Endothelial cell of umbilical vein (primary cell): Measurements from ENCODE around the gene PIP4P1. TPM values are rescaled to one million over a fixed set of nuclear protein-coding genes. Genes with fewer than 3 reads are reported as not detected.

Source experiments
- BruUV-seq: library from RNA; stranded (reverse); fragments of 400-500 nt; replicated peaks from 2 replicates; lab custom pipeline; 2021; lab: Mats Ljungman, UMichigan
- CTCF ChIA-PET: fragments of 300-600, 350-600 bp; sonication (Branson Sonifier 250); formaldehyde crosslinking; loops from one replicate; lab custom pipeline; 2021; ENCODE audit warnings: antibody characterized with exemption, inconsistent platforms; lab: Charles Lee
- POLR2A ChIA-PET: fragments of 300-600, 350-600 bp; sonication (Branson Sonifier 250); formaldehyde crosslinking; loops from one replicate; lab custom pipeline; 2021; ENCODE audit warnings: antibody characterized with exemption, inconsistent platforms; lab: Charles Lee
- DNase-seq: peaks from one replicate; pipeline ENCODE4 v3.0.0-alpha.2; 2011; ENCODE audit warnings: low read depth, low spot score
- FAIRE-seq: peaks from 2 replicates; lab custom pipeline; 2011; peaks lifted over from hg19 to GRCh38; lab: Jason Lieb, UNC
- H2AFZ ChIP-seq: 2 replicates; pipeline ENCODE4 v1.6.0; 2012; ENCODE audit warnings: low read depth, low read length, control low read depth, inconsistent platforms
- H3K27ac ChIP-seq: 2 replicates; pipeline ENCODE4 v1.5.1; 2011; ENCODE audit warnings: low read depth, mild to moderate bottlenecking, control low read depth, low read length, moderate library complexity; ENCODE audit not compliant: insufficient read depth
- H3K27me3 ChIP-seq, 2 experiments: 2 replicates each; pipeline versions ENCODE4 v1.6.0 to v1.6.1; 2011; ENCODE audit warnings: low read length in 2 of 2, mixed read lengths in 1 of 2; ENCODE audit not compliant: control insufficient read depth in 2 of 2, insufficient read depth in 2 of 2
- H3K36me3 ChIP-seq, 2 experiments: 2 replicates in 1 of 2; 3 replicates in 1 of 2; pipeline ENCODE4 v1.5.1; 2011; ENCODE audit warnings: low read length in 2 of 2, mild to moderate bottlenecking in 1 of 2, moderate library complexity in 1 of 2; ENCODE audit not compliant: control insufficient read depth in 2 of 2, insufficient read depth in 2 of 2; ENCODE audit errors: extremely low read depth in 1 of 2
- H3K4me1 ChIP-seq: 3 replicates; pipeline ENCODE4 v1.5.1; 2011; ENCODE audit warnings: mild to moderate bottlenecking, low read length; ENCODE audit not compliant: control insufficient read depth, insufficient read depth; ENCODE audit errors: extremely low read depth
- H3K4me2 ChIP-seq: 2 replicates; pipeline ENCODE4 v1.6.1; 2011; ENCODE audit warnings: low read length, control low read depth, mixed read lengths; ENCODE audit not compliant: insufficient read depth
- H3K4me3 ChIP-seq, 3 experiments: fragments of 200-600 bp in 1 of 3; sonication (generic), shearing (Covaris generic) in 1 of 3; replicated peaks in 1 of 3; 2 replicates each; pipeline ENCODE4 v1.5.1; 2011 to 2016; ENCODE audit warnings: control low read depth in 3 of 3, low read length in 3 of 3, mild to moderate bottlenecking in 2 of 3, inconsistent platforms in 1 of 3, low read depth in 1 of 3, moderate library complexity in 1 of 3; ENCODE audit not compliant: insufficient read depth in 1 of 3
- H3K79me2 ChIP-seq: 2 replicates; pipeline ENCODE4 v1.6.0; 2012; ENCODE audit warnings: low read length, inconsistent platforms; ENCODE audit not compliant: control insufficient read depth, insufficient read depth
- H3K9ac ChIP-seq: replicated peaks from 2 replicates; pipeline ENCODE3; 2011; ENCODE audit warnings: low read length, control low read depth; ENCODE audit not compliant: insufficient read depth; ENCODE audit errors: extremely low read depth
- H3K9me1 ChIP-seq: replicated peaks from 3 replicates; pipeline ENCODE4 v1.6.0; 2011; ENCODE audit warnings: mild to moderate bottlenecking, low read length; ENCODE audit not compliant: control insufficient read depth, insufficient read depth; ENCODE audit errors: extremely low read depth
- H3K9me3 ChIP-seq: replicated peaks from 2 replicates; pipeline ENCODE4 v1.5.1; 2012; ENCODE audit warnings: low read length, inconsistent platforms; ENCODE audit not compliant: control insufficient read depth, insufficient read depth
- H4K20me1 ChIP-seq: replicated peaks from 2 replicates; pipeline ENCODE3; 2011; ENCODE audit warnings: mild to moderate bottlenecking, low read length; ENCODE audit not compliant: control insufficient read depth, insufficient read depth; ENCODE audit errors: extremely low read depth
- EZH2 ChIP-seq: IDR thresholded peaks from 2 replicates; pipeline ENCODE4 v1.6.1; 2012; ENCODE audit warnings: borderline replicate concordance, low read depth, mild to moderate bottlenecking, moderate library complexity, low read length, inconsistent platforms; ENCODE audit not compliant: severe bottlenecking
- FOS ChIP-seq: IDR thresholded peaks from 2 replicates; pipeline ENCODE4 v1.6.1; 2011; ENCODE audit warnings: mild to moderate bottlenecking, low read length, moderate library complexity, borderline replicate concordance; ENCODE audit not compliant: insufficient read depth
- GATA2 ChIP-seq: IDR thresholded peaks from 2 replicates; pipeline ENCODE4 v1.7.0; 2011; ENCODE audit warnings: low read depth, mild to moderate bottlenecking, moderate library complexity, mixed read lengths, low read length; ENCODE audit not compliant: insufficient read length, insufficient read depth
- POLR2A ChIP-seq: IDR thresholded peaks from 2 replicates; pipeline ENCODE4 v1.6.1; 2012; ENCODE audit warnings: low read depth, mild to moderate bottlenecking, control low read depth, low read length
- dilution Hi-C: fragments of 300-500 bp; cut with MboI; formaldehyde crosslinking; loops from one replicate; pipeline ENCODE4 v1.15.0; 2019; ENCODE audit warnings: low sequenced_read_pairs; ENCODE audit not compliant: extremely low pct_ligation_motif_present
- intact Hi-C: fragments of 100-400 bp; cut with micrococcal nuclease; formaldehyde crosslinking; loops from one replicate; pipeline ENCODE4 v1.10.0; 2022
- polyA plus RNA-seq, 4 experiments: library from polyadenylated mRNA; depleted of rRNA in 3 of 4; stranded (reverse) in 3 of 4; unstranded in 1 of 4; fragments of >200 nt; gene quantifications; 2 replicates each; pipeline versions ENCODE4 v1.2.1 to v1.2.3, GENCODE V29; 2011 to 2012; ENCODE audit warnings: missing spikeins in 1 of 4
- total RNA-seq: library from RNA; stranded (reverse); gene quantifications from 2 replicates; pipeline ENCODE4 v1.2.3, GENCODE V29; 2021
- TF ChIP-seq, protein P1 (sequence below): IDR thresholded peaks from 2 replicates; pipeline ENCODE4 v1.6.1; 2011; ENCODE audit not compliant: insufficient read depth, insufficient read length
- TF ChIP-seq, protein P2 (sequence below), 2 donors: IDR thresholded peaks; 1 replicate in 1 of 2; 2 replicates in 1 of 2; pipeline ENCODE4 v1.5.1; 2011; ENCODE audit warnings: low read length in 2 of 2, mild to moderate bottlenecking in 2 of 2, moderate library complexity in 2 of 2, control low read depth in 1 of 2, inconsistent platforms in 1 of 2, low read depth in 1 of 2; ENCODE audit not compliant: insufficient read depth in 1 of 2; ENCODE audit errors: extremely low read depth in 1 of 2

Gene PIP4P1
- total and polyA plus RNA-seq, 2 donors (not counting 3 experiments of a cell fraction or from before 2014, with no cell fraction given) = 28.6 to 52.5 TPM

DNA sequence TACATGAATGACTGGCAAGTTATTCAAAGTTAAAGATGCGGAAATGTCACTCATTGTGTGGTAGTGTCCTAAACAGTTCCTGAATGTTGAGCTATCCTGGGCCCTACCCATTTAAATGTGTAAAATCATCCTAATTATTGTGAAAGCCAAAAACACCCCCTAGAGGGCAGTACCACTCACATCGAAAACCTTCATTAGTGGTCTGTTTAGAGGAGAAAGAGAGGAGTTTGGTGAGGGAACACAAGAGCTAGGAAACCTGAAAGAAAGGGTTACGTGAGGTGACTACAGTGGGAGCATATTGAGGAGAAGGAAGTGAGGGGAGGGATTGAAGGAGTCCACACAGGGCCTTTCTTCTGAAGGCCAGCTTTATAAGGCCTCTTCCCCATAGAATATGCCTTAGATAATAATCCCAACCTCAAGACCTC lies 45.4 kb downstream of the PIP4P1 start:
- dilution Hi-C loops = no loop called here

More for the DNA sequence above, 45.4 kb downstream of the PIP4P1 start:
- Histone ChIP-seq H3K9ac (no peak overlapping the region), H3K4me3 (no peak overlapping the region), H2AFZ (peak overlapping the region; percentile 73), H3K9me3 (no peaks in the 10 kb centered on the region), H3K27ac (no peak overlapping the region), H3K4me1 (peaks cover 17% of the 10 kb centered on the region), H3K36me3 (no peaks in the 10 kb centered on the region), H3K79me2 (peaks cover 4% of the 10 kb centered on the region), H4K20me1 (no peaks in the 10 kb centered on the region), H3K4me2 (no peak overlapping the region), H3K9me1 (no peaks in the 10 kb centered on the region), H3K27me3 (no peaks in the 10 kb centered on the region)
- DNase-seq (peak; percentile 75), FAIRE-seq (peak; percentile 40)
- BruUV-seq = no TSS peak
- intact Hi-C loops = loop anchor here (1.0 kb wide), 2 partner anchors 194 to 269 kb away; partner anchors contain the start of gene RNASE4
- POLR2A ChIA-PET = interaction anchor here (0.8 to 1.4 kb wide), 4 partner anchors 38 to 73 kb away, joined by 3 to 11 read pairs (median 10); partner anchors contain the start of genes APEX1, OSGEP, PARP2 and PNP
- TF ChIP-seq FOS = no peak
- TF ChIP-seq GATA2 = no peak
- TF ChIP-seq POLR2A = no peak
- TF ChIP-seq, protein P1, sequence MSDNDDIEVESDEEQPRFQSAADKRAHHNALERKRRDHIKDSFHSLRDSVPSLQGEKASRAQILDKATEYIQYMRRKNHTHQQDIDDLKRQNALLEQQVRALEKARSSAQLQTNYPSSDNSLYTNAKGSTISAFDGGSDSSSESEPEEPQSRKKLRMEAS = no peak
- TF ChIP-seq, protein P2, sequence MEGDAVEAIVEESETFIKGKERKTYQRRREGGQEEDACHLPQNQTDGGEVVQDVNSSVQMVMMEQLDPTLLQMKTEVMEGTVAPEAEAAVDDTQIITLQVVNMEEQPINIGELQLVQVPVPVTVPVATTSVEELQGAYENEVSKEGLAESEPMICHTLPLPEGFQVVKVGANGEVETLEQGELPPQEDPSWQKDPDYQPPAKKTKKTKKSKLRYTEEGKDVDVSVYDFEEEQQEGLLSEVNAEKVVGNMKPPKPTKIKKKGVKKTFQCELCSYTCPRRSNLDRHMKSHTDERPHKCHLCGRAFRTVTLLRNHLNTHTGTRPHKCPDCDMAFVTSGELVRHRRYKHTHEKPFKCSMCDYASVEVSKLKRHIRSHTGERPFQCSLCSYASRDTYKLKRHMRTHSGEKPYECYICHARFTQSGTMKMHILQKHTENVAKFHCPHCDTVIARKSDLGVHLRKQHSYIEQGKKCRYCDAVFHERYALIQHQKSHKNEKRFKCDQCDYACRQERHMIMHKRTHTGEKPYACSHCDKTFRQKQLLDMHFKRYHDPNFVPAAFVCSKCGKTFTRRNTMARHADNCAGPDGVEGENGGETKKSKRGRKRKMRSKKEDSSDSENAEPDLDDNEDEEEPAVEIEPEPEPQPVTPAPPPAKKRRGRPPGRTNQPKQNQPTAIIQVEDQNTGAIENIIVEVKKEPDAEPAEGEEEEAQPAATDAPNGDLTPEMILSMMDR (IDR thresholded peaks at IDR 0.05; ENCODE audit: extremely low read depth in 1 of 2, insufficient read depth in 1 of 2, low read depth in 1 of 2, low read length in 2 of 2) = peak; percentile 56 to 60
- no peak for TF ChIP-seq EZH2
- CTCF ChIA-PET = interaction anchor here (0.6 to 4.3 kb wide), 41 partner anchors 8 to 275 kb away, joined by 3 to 110 read pairs (median 5); partner anchors contain the start of genes APEX1, CCNB1IP1, KLHL33 and OSGEP
